Fibroblast of lung (primary cell): ENCODE results near the gene AR. TPM values are rescaled to one million over a fixed set of nuclear protein-coding genes. Genes with fewer than 3 reads are reported as not detected.

Experiments used
- DNase-seq, 2 donors: peaks; one replicate each; pipeline versions ENCODE4 v3.0.0 to v3.0.0-alpha.2; 2010; ENCODE audit warnings: low read depth in 2 of 2
- H2AFZ ChIP-seq: 2 replicates; pipeline ENCODE4 v1.5.1; 2012; ENCODE audit warnings: low read length, control low read depth, inconsistent platforms
- H3K27ac ChIP-seq: 2 replicates; pipeline ENCODE4 v1.5.1; 2011; ENCODE audit warnings: low read length, control low read depth; ENCODE audit not compliant: insufficient read depth
- H3K27me3 ChIP-seq: 2 replicates; pipeline ENCODE4 v1.5.1; 2011; ENCODE audit warnings: mild to moderate bottlenecking, low read length; ENCODE audit not compliant: control insufficient read depth, insufficient read depth
- H3K36me3 ChIP-seq: 2 replicates; pipeline ENCODE4 v1.5.1; 2011; ENCODE audit warnings: low read length; ENCODE audit not compliant: control insufficient read depth, insufficient read depth
- H3K4me1 ChIP-seq: 2 replicates; pipeline ENCODE4 v1.5.1; 2011; ENCODE audit warnings: low read length; ENCODE audit not compliant: control insufficient read depth, insufficient read depth; ENCODE audit errors: extremely low read depth
- H3K4me2 ChIP-seq: 2 replicates; pipeline ENCODE4 v1.5.1; 2011; ENCODE audit warnings: low read length, control low read depth; ENCODE audit not compliant: insufficient read depth; ENCODE audit errors: extremely low read depth
- H3K4me3 ChIP-seq, 4 experiments: fragments of 200-600 bp in 1 of 4; sonication (generic) in 1 of 4; replicated peaks in 1 of 4; 2 replicates each; pipeline ENCODE4 v1.5.1; 2011 to 2016; ENCODE audit warnings: low read length in 4 of 4, low read depth in 3 of 4, mild to moderate bottlenecking in 3 of 4, control low read depth in 2 of 4, inconsistent platforms in 1 of 4, mixed read lengths in 1 of 4; ENCODE audit not compliant: insufficient read depth in 1 of 4; ENCODE audit errors: control extremely low read depth in 1 of 4
- H3K79me2 ChIP-seq: 2 replicates; pipeline ENCODE4 v1.5.1; 2012; ENCODE audit warnings: mild to moderate bottlenecking, low read length, inconsistent platforms; ENCODE audit not compliant: control insufficient read depth, insufficient read depth
- H3K9ac ChIP-seq: 2 replicates; pipeline ENCODE4 v1.5.1; 2011; ENCODE audit warnings: mild to moderate bottlenecking, low read length, control low read depth; ENCODE audit not compliant: insufficient read depth
- H3K9me3 ChIP-seq: 2 replicates; pipeline ENCODE4 v1.5.1; 2012; ENCODE audit warnings: low read depth, low read length; ENCODE audit not compliant: control insufficient read depth, insufficient read depth
- H4K20me1 ChIP-seq: 2 replicates; pipeline ENCODE4 v1.5.1; 2011; ENCODE audit warnings: low read length; ENCODE audit not compliant: control insufficient read depth, insufficient read depth; ENCODE audit errors: extremely low read depth
- CTCF ChIP-seq, 2 donors: IDR thresholded peaks in 1 of 2; conservative IDR thresholded peaks in 1 of 2; 1 replicate in 1 of 2; 2 replicates in 1 of 2; pipeline ENCODE4 v1.5.1; 2011 to 2012; ENCODE audit warnings: low read length in 2 of 2, control low read depth in 1 of 2, inconsistent platforms in 1 of 2, low read depth in 1 of 2, mild to moderate bottlenecking in 1 of 2
- EZH2 ChIP-seq: IDR thresholded peaks from 2 replicates; pipeline ENCODE4 v1.5.1; 2012; ENCODE audit warnings: low read length, control low read depth, mild to moderate bottlenecking; ENCODE audit errors: missing control alignments
- polyA plus RNA-seq, 2 donors: library from polyadenylated mRNA; depleted of rRNA in 1 of 2; stranded (reverse) in 1 of 2; unstranded in 1 of 2; fragments of >200 nt; gene quantifications; 2 replicates each; pipeline ENCODE4 v1.2.1, GENCODE V29; 2011 to 2012; ENCODE audit warnings: missing spikeins in 1 of 2
- total RNA-seq: library from RNA; depleted of rRNA; stranded (reverse); fragments of >200 nt; gene quantifications from 2 replicates; pipeline ENCODE4 v1.2.1, GENCODE V29; 2014

Gene AR
- total and polyA plus RNA-seq, 2 donors (not counting 1 experiment from before 2014, with no cell fraction given): 10.8 to 15.0 TPM

GRCh38 chrX:67604979-67605703 is 61.3 kb downstream of the AR start:
- no peaks in the 10 kb centered on the region for H3K9me3 ChIP-seq
- no peaks in the 10 kb centered on the region for H3K27me3 ChIP-seq
- no peak overlapping the region for H3K9ac ChIP-seq
- H4K20me1 ChIP-seq: no peaks in the 10 kb centered on the region
- peak; percentile 70 to 92 for DNase-seq
- H3K4me1 ChIP-seq: peaks cover 9% of the 10 kb centered on the region
- no peaks in the 10 kb centered on the region for H3K36me3 ChIP-seq
- TF ChIP-seq CTCF (conservative IDR thresholded peaks at IDR 0.05 in 1 of 2, IDR thresholded peaks at IDR 0.05 in 1 of 2; ENCODE audit: low read depth in 1 of 2, low read length in 2 of 2) (peak in 1 of 2 donors; percentile 11), EZH2 (no peak)
- peak overlapping the region; percentile 35 for H3K4me2 ChIP-seq
- H2AFZ ChIP-seq: no peak overlapping the region
- H3K27ac ChIP-seq: peak overlapping the region; percentile 67
- H3K79me2 ChIP-seq: no peaks in the 10 kb centered on the region
- H3K4me3 ChIP-seq: no peak overlapping the region

- Histone ChIP-seq H3K27ac (no peak overlapping the region), H3K27me3 (no peaks in the 10 kb centered on the region), H4K20me1 (no peaks in the 10 kb centered on the region), H3K79me2 (no peaks in the 10 kb centered on the region), H3K9ac (no peak overlapping the region), H3K4me1 (peaks cover 14% of the 10 kb centered on the region), H2AFZ (no peak overlapping the region), H3K9me3 (no peaks in the 10 kb centered on the region), H3K4me2 (no peak overlapping the region), H3K4me3 (no peak overlapping the region), H3K36me3 (no peaks in the 10 kb centered on the region)
- TF ChIP-seq EZH2 (no peak), CTCF (conservative IDR thresholded peaks at IDR 0.05 in 1 of 2, IDR thresholded peaks at IDR 0.05 in 1 of 2; ENCODE audit: low read depth in 1 of 2, low read length in 2 of 2) (no peak)
- DNase-seq: peak; percentile 43 to 63
Observed at GRCh38 chrX:67607466-67607865, 63.6 kb downstream of the AR start.

- Histone ChIP-seq H3K27me3 (no peaks in the 10 kb centered on the region), H3K9me3 (no peaks in the 10 kb centered on the region), H4K20me1 (no peaks in the 10 kb centered on the region), H3K4me2 (no peak overlapping the region), H3K36me3 (no peaks in the 10 kb centered on the region), H3K4me1 (peaks cover 5% of the 10 kb centered on the region), H2AFZ (no peak overlapping the region), H3K4me3 (no peak overlapping the region), H3K79me2 (no peaks in the 10 kb centered on the region), H3K27ac (no peak overlapping the region), H3K9ac (no peak overlapping the region)
- DNase-seq: no peak
- no peak for TF ChIP-seq CTCF (conservative IDR thresholded peaks at IDR 0.05 in 1 of 2, IDR thresholded peaks at IDR 0.05 in 1 of 2; ENCODE audit: low read depth in 1 of 2, low read length in 2 of 2)
Observed at GRCh38 chrX:67610282-67610681, 66.5 kb downstream of the AR start.
